ENCODE results near the gene CDK10.

The CDK10 gene

DNA sequence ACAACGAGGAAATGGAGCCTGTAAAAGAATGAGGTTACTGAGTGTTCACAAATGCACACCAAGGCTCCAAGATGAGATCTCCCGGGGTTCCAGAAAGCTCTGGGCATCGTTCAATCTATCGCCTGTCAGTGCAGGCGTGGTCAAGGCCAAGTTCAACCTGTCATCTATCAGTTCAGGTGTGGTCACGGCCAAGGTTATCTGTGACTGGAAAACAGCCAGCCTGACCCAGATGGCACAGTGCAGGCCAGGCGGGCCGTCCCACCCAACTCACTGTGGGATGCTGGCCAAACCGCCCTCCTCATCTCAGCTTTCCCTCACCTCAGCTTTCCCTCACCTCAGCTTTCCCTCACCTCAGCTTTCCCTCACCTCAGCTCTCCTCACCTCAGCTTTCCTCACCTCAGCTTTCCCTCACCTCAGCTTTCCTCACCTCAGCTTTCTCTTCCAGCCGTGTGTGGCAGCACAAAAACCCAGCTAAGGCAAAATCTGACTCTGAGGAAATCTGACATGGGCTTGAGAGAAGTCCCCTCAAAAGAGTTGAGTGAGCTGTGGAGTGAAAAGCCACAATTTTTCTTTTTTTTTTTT, 31.3 kb upstream of the CDK10 start:
- no peak for ATAC-seq (ENCODE audit: insufficient read depth, low read depth)
- TF ChIP-seq, protein P1, sequence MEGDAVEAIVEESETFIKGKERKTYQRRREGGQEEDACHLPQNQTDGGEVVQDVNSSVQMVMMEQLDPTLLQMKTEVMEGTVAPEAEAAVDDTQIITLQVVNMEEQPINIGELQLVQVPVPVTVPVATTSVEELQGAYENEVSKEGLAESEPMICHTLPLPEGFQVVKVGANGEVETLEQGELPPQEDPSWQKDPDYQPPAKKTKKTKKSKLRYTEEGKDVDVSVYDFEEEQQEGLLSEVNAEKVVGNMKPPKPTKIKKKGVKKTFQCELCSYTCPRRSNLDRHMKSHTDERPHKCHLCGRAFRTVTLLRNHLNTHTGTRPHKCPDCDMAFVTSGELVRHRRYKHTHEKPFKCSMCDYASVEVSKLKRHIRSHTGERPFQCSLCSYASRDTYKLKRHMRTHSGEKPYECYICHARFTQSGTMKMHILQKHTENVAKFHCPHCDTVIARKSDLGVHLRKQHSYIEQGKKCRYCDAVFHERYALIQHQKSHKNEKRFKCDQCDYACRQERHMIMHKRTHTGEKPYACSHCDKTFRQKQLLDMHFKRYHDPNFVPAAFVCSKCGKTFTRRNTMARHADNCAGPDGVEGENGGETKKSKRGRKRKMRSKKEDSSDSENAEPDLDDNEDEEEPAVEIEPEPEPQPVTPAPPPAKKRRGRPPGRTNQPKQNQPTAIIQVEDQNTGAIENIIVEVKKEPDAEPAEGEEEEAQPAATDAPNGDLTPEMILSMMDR (IDR thresholded peaks at IDR 0.05; ENCODE audit: borderline replicate concordance, extremely low read depth, low read length, poor library complexity, severe bottlenecking) = no peak
- no peak for TF ChIP-seq EZH2 (IDR thresholded peaks at IDR 0.05; ENCODE audit: borderline replicate concordance, low read depth, low read length, severe bottlenecking)
- H4K20me1 ChIP-seq (ENCODE audit: insufficient read depth, low read length) = peaks cover 44% of the 10 kb centered on the region

DNA sequence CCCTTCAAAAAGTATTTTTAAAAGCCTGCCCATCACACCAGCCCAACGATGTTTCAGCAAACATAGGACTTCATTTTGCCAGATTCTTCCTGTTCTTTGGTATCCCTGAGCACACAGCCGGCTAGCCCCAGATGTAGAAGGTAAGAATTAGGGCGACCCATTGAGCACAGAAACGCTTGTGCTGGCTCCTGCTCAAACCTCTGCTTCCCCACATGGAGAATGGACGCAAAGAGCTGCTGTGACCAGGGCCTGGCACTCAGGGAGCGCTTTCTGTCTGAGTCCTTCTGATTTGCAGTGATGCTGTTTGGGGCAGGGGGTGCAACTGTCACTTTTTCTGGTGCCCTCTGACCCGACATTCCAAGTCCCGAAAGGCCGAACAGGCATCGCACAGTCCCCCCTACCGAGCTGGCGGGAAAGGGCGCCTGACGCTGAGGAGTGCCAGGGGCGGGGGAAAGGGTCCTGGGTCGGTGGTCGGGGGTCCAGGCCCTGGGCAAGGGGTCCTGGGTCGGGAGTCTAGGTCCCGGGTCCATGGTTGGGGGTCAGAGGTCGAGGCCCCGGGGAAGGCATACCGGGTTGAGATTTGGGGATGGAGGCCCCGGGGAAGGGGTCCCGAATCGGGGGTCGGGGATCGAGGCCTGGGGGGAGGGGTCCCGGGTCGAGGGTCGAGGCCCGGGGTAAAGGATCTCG, 29.9 kb upstream of the CDK10 start:
- H3K4me3 ChIP-seq (ENCODE audit: low read depth in 1 of 2, low read length in 2 of 2) = peak overlapping the region; percentile 63 to 71
- peak overlapping the region; percentile 94 for H3K4me2 ChIP-seq (ENCODE audit: insufficient read depth, low read length)
- H3K36me3 ChIP-seq (ENCODE audit: insufficient read depth, low read length) = peaks cover 43% of the 10 kb centered on the region
- H4K20me1 ChIP-seq (ENCODE audit: insufficient read depth, low read length) = peaks cover 36% of the 10 kb centered on the region
- TF ChIP-seq EZH2 (IDR thresholded peaks at IDR 0.05; ENCODE audit: borderline replicate concordance, low read depth, low read length, severe bottlenecking) = no peak
- TF ChIP-seq, protein P1 (IDR thresholded peaks at IDR 0.05; ENCODE audit: borderline replicate concordance, extremely low read depth, low read length, poor library complexity, severe bottlenecking) = no peak
- peak overlapping the region; percentile 65 for H3K9ac ChIP-seq (ENCODE audit: low read depth, low read length)
- peaks cover 80% of the 10 kb centered on the region for H3K79me2 ChIP-seq (ENCODE audit: insufficient read depth, low read length)
- H3K4me1 ChIP-seq (ENCODE audit: insufficient read depth, low read length) = peaks cover 42% of the 10 kb centered on the region
- H3K9me3 ChIP-seq (ENCODE audit: insufficient read depth, low read length, severe bottlenecking) = no peaks in the 10 kb centered on the region
- no peak overlapping the region; the same call in 1 of the 2 replicates for H2AFZ ChIP-seq (ENCODE audit: low read depth, low read length)
- DNase-seq (no peak), ATAC-seq (ENCODE audit: insufficient read depth, low read depth) (no peak)
- H3K27me3 ChIP-seq (ENCODE audit: insufficient read depth, low read length, poor library complexity) = no peaks in the 10 kb centered on the region
- H3K27ac ChIP-seq (ENCODE audit: low read length) = peak overlapping the region; percentile 92

More for the DNA sequence above, 31.3 kb upstream of the CDK10 start:
- H2AFZ ChIP-seq (ENCODE audit: low read depth, low read length) = no peak overlapping the region
- peaks cover 40% of the 10 kb centered on the region for H3K36me3 ChIP-seq (ENCODE audit: insufficient read depth, low read length)
- H3K4me1 ChIP-seq (ENCODE audit: insufficient read depth, low read length) = peaks cover 39% of the 10 kb centered on the region
- H3K27ac ChIP-seq (ENCODE audit: low read length) = no peak overlapping the region
- no peak overlapping the region for H3K4me3 ChIP-seq (ENCODE audit: low read depth in 1 of 2, low read length in 2 of 2)
- no peak overlapping the region for H3K9ac ChIP-seq (ENCODE audit: low read depth, low read length)
- no peak for DNase-seq
- no peaks in the 10 kb centered on the region for H3K9me3 ChIP-seq (ENCODE audit: insufficient read depth, low read length, severe bottlenecking)
- H3K27me3 ChIP-seq (ENCODE audit: insufficient read depth, low read length, poor library complexity) = no peaks in the 10 kb centered on the region
- peak overlapping the region; percentile 20; the same call in 1 of the 2 replicates for H3K4me2 ChIP-seq (ENCODE audit: insufficient read depth, low read length)
- H3K79me2 ChIP-seq (ENCODE audit: insufficient read depth, low read length) = peaks cover 85% of the 10 kb centered on the region

DNA sequence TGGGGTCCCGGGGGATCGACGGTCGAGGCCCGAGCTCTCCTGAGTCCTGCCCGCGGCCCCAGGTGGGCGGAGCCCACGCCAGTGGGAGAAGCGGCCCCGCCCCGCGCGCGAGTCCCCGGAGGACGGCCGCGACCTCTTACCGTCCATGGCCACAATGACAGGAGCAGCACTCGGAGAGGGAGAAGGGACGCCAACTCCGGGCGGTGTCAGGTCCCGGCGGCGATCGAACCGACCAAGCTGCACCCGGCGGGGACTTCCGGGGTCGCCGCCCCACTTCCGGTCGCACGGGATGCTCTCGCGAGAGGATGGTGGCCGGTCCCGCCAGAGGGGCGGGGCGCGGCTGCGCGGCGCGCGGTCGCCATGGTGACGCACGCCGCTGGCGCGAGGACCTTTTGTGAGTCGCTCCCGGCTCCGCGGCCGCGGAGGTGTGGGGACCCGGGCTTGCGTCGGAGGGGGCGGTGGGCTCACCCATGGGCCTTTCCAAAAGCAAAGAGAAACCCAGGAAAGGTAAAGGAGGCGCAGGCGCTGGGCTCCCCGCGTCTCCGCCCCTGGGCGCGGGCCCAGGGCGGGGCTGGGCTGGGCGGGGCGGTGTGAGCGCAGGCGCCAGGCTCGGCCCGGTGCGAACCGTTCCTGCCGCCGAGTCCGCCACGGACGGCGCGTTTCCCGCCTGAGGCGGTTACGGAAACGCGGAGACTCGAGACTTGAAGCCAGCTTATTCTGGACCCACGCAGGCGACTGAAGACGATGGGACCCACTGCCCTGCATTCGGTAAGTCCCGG, 28.9 kb upstream of the CDK10 start, which contains the start of the genes CHMP1A and SPATA33:
TSS of gene CHMP1A (minus strand) at position 267 of the 779 bp plus-strand sequence. CDS start at position 147, 120 bp downstream.
TSS of gene SPATA33 (plus strand) at position 395 of the 779 bp plus-strand sequence. CDS start at position 471, 76 bp downstream.
- peak within 1 kb of the TSS; percentile 69 for H2AFZ ChIP-seq (ENCODE audit: low read depth, low read length)
- H4K20me1 ChIP-seq (ENCODE audit: insufficient read depth, low read length) = peaks cover 28% of the 10 kb centered on the region
- H3K4me1 ChIP-seq (ENCODE audit: insufficient read depth, low read length) = peaks cover 42% of the 10 kb centered on the region
- peak; percentile 88 for ATAC-seq (ENCODE audit: insufficient read depth, low read depth)
- peak within 1 kb of the TSS; percentile 65 for H3K9ac ChIP-seq (ENCODE audit: low read depth, low read length)
- peaks cover 71% of the 10 kb centered on the region for H3K79me2 ChIP-seq (ENCODE audit: insufficient read depth, low read length)
- no peaks in the 10 kb centered on the region for H3K27me3 ChIP-seq (ENCODE audit: insufficient read depth, low read length, poor library complexity)
- no peaks in the 10 kb centered on the region for H3K9me3 ChIP-seq (ENCODE audit: insufficient read depth, low read length, severe bottlenecking)
- peak within 1 kb of the TSS; percentile 94 for H3K4me2 ChIP-seq (ENCODE audit: insufficient read depth, low read length)
- TF ChIP-seq, protein P1 (IDR thresholded peaks at IDR 0.05; ENCODE audit: borderline replicate concordance, extremely low read depth, low read length, poor library complexity, severe bottlenecking) = no peak
- no peak for TF ChIP-seq EZH2 (IDR thresholded peaks at IDR 0.05; ENCODE audit: borderline replicate concordance, low read depth, low read length, severe bottlenecking)
- H3K36me3 ChIP-seq (ENCODE audit: insufficient read depth, low read length) = peaks cover 44% of the 10 kb centered on the region
- H3K27ac ChIP-seq (ENCODE audit: low read length) = peak within 1 kb of the TSS; percentile 92
- DNase-seq = peak; percentile 92
- H3K4me3 ChIP-seq (ENCODE audit: low read depth in 1 of 2, low read length in 2 of 2) = peak within 1 kb of the TSS; percentile 63 to 71
